Neural cell (in vitro differentiated cells): ENCODE results near the gene DCBLD1. TPM values are rescaled to one million over a fixed set of nuclear protein-coding genes. Genes with fewer than 3 reads are reported as not detected.
A peak's percentile ranks its signal among the peaks of the same experiment; 100 is the strongest.

Experiments used
- H2AFZ ChIP-seq: fragments of 200-600, 300-800 bp; sonication (generic), shearing (Covaris generic); 2 replicates; pipeline ENCODE4 v1.6.0; 2014; ENCODE audit warnings: low read depth, mild to moderate bottlenecking, antibody characterized with exemption, low read length, moderate library complexity
- H3F3A ChIP-seq: fragments of 200-600 bp; shearing (Covaris generic); 2 replicates; pipeline ENCODE4 v1.6.1; 2016; ENCODE audit warnings: mild to moderate bottlenecking, moderate library complexity, mixed read lengths, antibody characterized with exemption, low read length; ENCODE audit not compliant: insufficient read depth, poor library complexity, severe bottlenecking
- H3K27ac ChIP-seq: fragments of 200-600, 300-800 bp; sonication (generic), shearing (Covaris generic); 2 replicates; pipeline ENCODE4 v1.5.1; 2014; ENCODE audit warnings: mild to moderate bottlenecking, low read length, moderate library complexity
- H3K27me3 ChIP-seq: fragments of 300-800, 200-600 bp; sonication (generic), shearing (Covaris generic); 2 replicates; pipeline ENCODE4 v1.6.0; 2014; ENCODE audit warnings: mild to moderate bottlenecking, low read depth, low read length, moderate library complexity; ENCODE audit not compliant: insufficient read depth
- H3K36me3 ChIP-seq: fragments of 300-800, 200-600 bp; sonication (generic), shearing (Covaris generic); 2 replicates; pipeline ENCODE4 v1.5.1; 2014; ENCODE audit warnings: mild to moderate bottlenecking, antibody characterized with exemption, low read length, moderate library complexity; ENCODE audit not compliant: insufficient read depth
- H3K4me2 ChIP-seq: fragments of 300-800, 200-600 bp; sonication (generic), shearing (Covaris generic); 2 replicates; pipeline ENCODE4 v1.6.0; 2014; ENCODE audit warnings: mild to moderate bottlenecking, low read length
- H3K4me3 ChIP-seq: fragments of 300-800, 200-600 bp; sonication (generic), shearing (Covaris generic); 2 replicates; pipeline ENCODE4 v1.5.1; 2014; ENCODE audit warnings: mild to moderate bottlenecking, low read length, moderate library complexity
- H3K79me2 ChIP-seq: fragments of 200-600 bp; shearing (Covaris generic); replicated peaks from 2 replicates; pipeline ENCODE4 v1.6.0; 2014; ENCODE audit warnings: mild to moderate bottlenecking, low read length, moderate library complexity; ENCODE audit not compliant: insufficient read depth
- H3K9ac ChIP-seq: fragments of 300-800, 200-600 bp; sonication (generic), shearing (Covaris generic); 2 replicates; pipeline ENCODE4 v1.6.1; 2016; ENCODE audit warnings: mild to moderate bottlenecking, low read length, mixed read lengths
- H3K9me2 ChIP-seq: fragments of 200-600 bp; shearing (Covaris generic); 2 replicates; pipeline ENCODE4 v1.6.1; 2016; ENCODE audit warnings: mild to moderate bottlenecking, low read length, mixed read lengths; ENCODE audit not compliant: insufficient read depth
- H3K9me3 ChIP-seq: fragments of 200-600, 300-800 bp; sonication (generic), shearing (Covaris generic); 2 replicates; pipeline ENCODE4 v1.6.1; 2016; ENCODE audit warnings: mild to moderate bottlenecking, mixed run types, low read length, moderate library complexity, mixed read lengths
- H4K20me1 ChIP-seq: fragments of 200-600 bp; shearing (Covaris generic); 2 replicates; pipeline ENCODE4 v1.6.1; 2016; ENCODE audit warnings: mild to moderate bottlenecking, mixed run types; ENCODE audit not compliant: insufficient read depth
- CTCF ChIP-seq: fragments of 450-650 bp; IDR thresholded peaks from 2 replicates; pipeline ENCODE4 v1.5.1; 2014; ENCODE audit warnings: antibody characterized with exemption, mild to moderate bottlenecking, moderate library complexity; ENCODE audit not compliant: poor library complexity, severe bottlenecking
- EP300 ChIP-seq: fragments of 450-650 bp; conservative IDR thresholded peaks from 2 replicates; pipeline ENCODE4 v1.6.1; 2014; ENCODE audit warnings: antibody characterized with exemption, mild to moderate bottlenecking, moderate library complexity; ENCODE audit not compliant: poor library complexity, severe bottlenecking
- EZH2 ChIP-seq: fragments of 200-600, 300-800 bp; shearing (Covaris generic), sonication (generic); IDR thresholded peaks from 2 replicates; pipeline ENCODE4 v1.6.1; 2014; ENCODE audit warnings: antibody characterized with exemption, low read length, borderline replicate concordance, mild to moderate bottlenecking; ENCODE audit not compliant: insufficient read depth, poor library complexity, severe bottlenecking
- MXI1 ChIP-seq: fragments of 450-650 bp; conservative IDR thresholded peaks from 2 replicates; pipeline ENCODE4 v1.6.1; 2014; ENCODE audit warnings: antibody characterized with exemption, mild to moderate bottlenecking; ENCODE audit not compliant: poor library complexity, severe bottlenecking
- POLR2AphosphoS5 ChIP-seq: IDR thresholded peaks from 2 replicates; pipeline ENCODE4 v1.6.1; 2012
- RAD21 ChIP-seq: fragments of 450-650 bp; conservative IDR thresholded peaks from 2 replicates; pipeline ENCODE4 v1.6.1; 2014; ENCODE audit warnings: antibody characterized with exemption, mild to moderate bottlenecking, moderate library complexity
- REST ChIP-seq: IDR thresholded peaks from 2 replicates; pipeline ENCODE4 v1.6.1; 2012; ENCODE audit warnings: borderline replicate concordance
- SMC3 ChIP-seq: fragments of 450-650 bp; conservative IDR thresholded peaks from 2 replicates; pipeline ENCODE4 v1.6.1; 2014; ENCODE audit warnings: antibody characterized with exemption, mild to moderate bottlenecking, moderate library complexity; ENCODE audit not compliant: poor library complexity
- TAF1 ChIP-seq: IDR thresholded peaks from 2 replicates; pipeline ENCODE4 v1.6.1; 2012; ENCODE audit warnings: low read depth
- polyA plus RNA-seq: library from polyadenylated mRNA; depleted of rRNA; stranded (reverse); fragments of >200 nt; gene quantifications from 2 replicates; pipeline ENCODE4 v1.2.3, GENCODE V29; 2014

The DCBLD1 gene
- polyA plus RNA-seq, 1 donor from 2014 or later = 11.4 TPM

GRCh38 chr6:117544716-117545115 lies 62.2 kb downstream of the DCBLD1 start:
- H3K27ac ChIP-seq = peak overlapping the region; percentile 46
- H3K9ac ChIP-seq = no peak overlapping the region
- H3K27me3 ChIP-seq = no peaks in the 10 kb centered on the region
- no peaks in the 10 kb centered on the region for H3K79me2 ChIP-seq
- no peaks in the 10 kb centered on the region for H3F3A ChIP-seq
- no peaks in the 10 kb centered on the region for H3K9me3 ChIP-seq
- no peak overlapping the region for H3K4me2 ChIP-seq
- H3K4me3 ChIP-seq = no peak overlapping the region
- no peak overlapping the region for H2AFZ ChIP-seq
- TF ChIP-seq RAD21 (no peak), CTCF (no peak), TAF1 (no peak), SMC3 (no peak), EP300 (no peak), POLR2AphosphoS5 (no peak), EZH2 (no peak), MXI1 (no peak), REST (no peak)
- no peaks in the 10 kb centered on the region for H4K20me1 ChIP-seq
- no peaks in the 10 kb centered on the region for H3K9me2 ChIP-seq
- no peaks in the 10 kb centered on the region for H3K36me3 ChIP-seq

GRCh38 chr6:117545161-117545595 lies 62.7 kb downstream of the DCBLD1 start:
- H4K20me1 ChIP-seq = no peaks in the 10 kb centered on the region
- H3K27me3 ChIP-seq = no peaks in the 10 kb centered on the region
- H2AFZ ChIP-seq = no peak overlapping the region
- no peaks in the 10 kb centered on the region for H3K79me2 ChIP-seq
- no peaks in the 10 kb centered on the region for H3F3A ChIP-seq
- H3K9ac ChIP-seq = no peak overlapping the region
- no peaks in the 10 kb centered on the region for H3K36me3 ChIP-seq
- H3K9me2 ChIP-seq = no peaks in the 10 kb centered on the region
- H3K4me2 ChIP-seq = no peak overlapping the region
- H3K9me3 ChIP-seq = no peaks in the 10 kb centered on the region
- TF ChIP-seq POLR2AphosphoS5 (peak; percentile 38), SMC3 (no peak), CTCF (no peak), EP300 (peak; percentile 50), EZH2 (no peak)
- peak overlapping the region; percentile 46 for H3K27ac ChIP-seq
- no peak overlapping the region for H3K4me3 ChIP-seq
